A549 (cell line): ENCODE data around the gene COPS8.

Experiments used
- CBX2 ChIP-seq: fragments of 200-600 bp; sonication (generic); IDR thresholded peaks from 2 replicates; pipeline ENCODE4 v1.6.1; 2016; ENCODE audit warnings: low read depth, mild to moderate bottlenecking, borderline replicate concordance
- EP300 ChIP-seq, 2 experiments: fragments of >200 bp; sonication (Bioruptor Twin); formaldehyde crosslinking; IDR thresholded peaks; 2 replicates in 1 of 2; 3 replicates in 1 of 2; pipeline ENCODE4 v1.6.1; 2016 to 2017
- KDM1A ChIP-seq: fragments of 200-600 bp; sonication (generic); IDR thresholded peaks from 2 replicates; pipeline ENCODE4 v1.6.1; 2016; ENCODE audit warnings: low read depth, mild to moderate bottlenecking
- ZNF302 ChIP-seq: fragments of 250-450 bp; sonication (Bioruptor Pico); IDR thresholded peaks from 2 replicates; pipeline ENCODE4 v1.9.0; 2021; ENCODE audit warnings: inconsistent platforms, mild to moderate bottlenecking, moderate library complexity
- TF ChIP-seq, protein P1 (sequence below): fragments of >200 bp; sonication (Bioruptor Twin); formaldehyde crosslinking; IDR thresholded peaks from 3 replicates; pipeline ENCODE4 v1.5.1; 2016
- TF ChIP-seq, protein P2 (sequence below): IDR thresholded peaks from 2 replicates; pipeline ENCODE4 v1.6.1; 2012

DNA sequence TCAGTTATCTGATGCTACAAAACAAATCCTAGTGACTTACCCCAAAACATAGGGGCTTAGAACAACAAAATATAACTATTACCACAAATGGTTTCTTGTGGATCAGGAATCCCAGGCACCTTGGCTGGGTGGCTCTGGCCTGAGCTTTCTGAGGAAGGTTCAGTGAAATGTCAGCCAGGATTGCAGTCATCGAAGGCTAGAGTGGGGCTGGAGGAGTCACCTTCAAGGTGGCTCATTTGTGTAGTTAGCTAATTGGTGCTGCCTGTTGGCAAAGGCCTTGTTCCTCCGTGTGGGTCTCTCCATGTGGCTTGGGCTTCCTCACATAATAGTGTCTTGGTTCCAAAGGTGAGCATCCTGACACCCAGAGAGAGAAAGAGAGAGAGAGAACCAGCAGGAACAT, 57.4 kb downstream of the COPS8 start:
- TF ChIP-seq, protein P1, sequence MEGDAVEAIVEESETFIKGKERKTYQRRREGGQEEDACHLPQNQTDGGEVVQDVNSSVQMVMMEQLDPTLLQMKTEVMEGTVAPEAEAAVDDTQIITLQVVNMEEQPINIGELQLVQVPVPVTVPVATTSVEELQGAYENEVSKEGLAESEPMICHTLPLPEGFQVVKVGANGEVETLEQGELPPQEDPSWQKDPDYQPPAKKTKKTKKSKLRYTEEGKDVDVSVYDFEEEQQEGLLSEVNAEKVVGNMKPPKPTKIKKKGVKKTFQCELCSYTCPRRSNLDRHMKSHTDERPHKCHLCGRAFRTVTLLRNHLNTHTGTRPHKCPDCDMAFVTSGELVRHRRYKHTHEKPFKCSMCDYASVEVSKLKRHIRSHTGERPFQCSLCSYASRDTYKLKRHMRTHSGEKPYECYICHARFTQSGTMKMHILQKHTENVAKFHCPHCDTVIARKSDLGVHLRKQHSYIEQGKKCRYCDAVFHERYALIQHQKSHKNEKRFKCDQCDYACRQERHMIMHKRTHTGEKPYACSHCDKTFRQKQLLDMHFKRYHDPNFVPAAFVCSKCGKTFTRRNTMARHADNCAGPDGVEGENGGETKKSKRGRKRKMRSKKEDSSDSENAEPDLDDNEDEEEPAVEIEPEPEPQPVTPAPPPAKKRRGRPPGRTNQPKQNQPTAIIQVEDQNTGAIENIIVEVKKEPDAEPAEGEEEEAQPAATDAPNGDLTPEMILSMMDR, result no peak
- no peak for TF ChIP-seq CBX2
- no peak for TF ChIP-seq KDM1A
- TF ChIP-seq, protein P2, sequence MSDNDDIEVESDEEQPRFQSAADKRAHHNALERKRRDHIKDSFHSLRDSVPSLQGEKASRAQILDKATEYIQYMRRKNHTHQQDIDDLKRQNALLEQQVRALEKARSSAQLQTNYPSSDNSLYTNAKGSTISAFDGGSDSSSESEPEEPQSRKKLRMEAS, result no peak
- TF ChIP-seq EP300 (IDR thresholded peaks at IDR 0.05), result no peak
- no peak for TF ChIP-seq ZNF302 (CRISPR knock-in tag)
